NOMO-1 treated with DMSO at 0.1 percent for 48 hours (cell line): ENCODE results near the gene SLC25A51.

Source experiments
- DNase-seq: peaks from one replicate; lab custom pipeline; 2025; ENCODE audit not compliant: unreplicated experiment; lab: John Stamatoyannopoulos, UW

The SLC25A51 gene

GRCh38 chr9:37937366-37937765 is 33.4 kb upstream of the SLC25A51 start:
- DNase-seq: no peak

DNA sequence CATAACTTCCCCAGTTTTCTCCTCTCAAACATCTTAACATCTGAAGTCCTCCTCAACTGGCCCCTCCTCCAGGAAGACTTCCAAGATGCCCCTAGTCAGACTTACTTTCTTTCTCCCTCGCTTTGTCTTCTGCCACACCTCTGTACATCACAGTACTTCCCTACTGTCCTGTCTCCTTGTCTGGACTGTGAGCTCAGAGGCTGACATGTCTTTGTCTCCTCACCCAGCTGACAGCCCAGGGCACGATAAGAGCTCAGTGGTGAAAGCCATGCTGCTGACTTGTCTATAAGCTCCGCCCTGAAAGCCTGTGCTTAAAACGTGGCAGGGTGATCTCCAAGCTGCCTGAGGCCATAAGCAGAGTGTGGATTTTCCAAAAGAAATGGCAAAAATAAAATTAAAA is 33.0 kb upstream of the SLC25A51 start:
- DNase-seq: no peak

DNA sequence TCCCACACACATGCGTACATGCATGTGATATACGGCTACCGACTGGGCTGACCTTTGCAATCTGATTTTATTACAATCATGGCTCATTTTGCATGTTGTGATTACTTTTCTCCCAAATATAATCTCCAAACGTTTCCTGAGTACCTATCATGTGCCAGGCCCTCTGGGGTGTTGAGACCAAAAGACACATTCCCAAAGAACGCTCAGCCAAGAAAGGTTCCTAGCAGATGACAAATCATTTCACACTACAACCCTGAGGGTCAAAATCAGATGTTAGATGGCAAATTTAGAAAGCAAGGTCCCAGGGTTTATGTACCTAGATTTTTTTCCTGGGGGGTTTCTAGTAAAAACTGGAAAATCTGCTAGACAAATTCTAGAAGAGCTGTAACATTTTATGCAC is 32.4 kb upstream of the SLC25A51 start:
- DNase-seq: no peak

GRCh38 chr9:37935096-37935495 is 31.2 kb upstream of the SLC25A51 start:
- no peak for DNase-seq

- DNase-seq: no peak
Observed at GRCh38 chr9:37931592-37931991, 27.7 kb upstream of the SLC25A51 start.

- no peak for DNase-seq
Observed at GRCh38 chr9:37929441-37929895, 25.5 kb upstream of the SLC25A51 start.

- DNase-seq: no peak
Observed at GRCh38 chr9:37928552-37929430, 24.9 kb upstream of the SLC25A51 start.

DNA sequence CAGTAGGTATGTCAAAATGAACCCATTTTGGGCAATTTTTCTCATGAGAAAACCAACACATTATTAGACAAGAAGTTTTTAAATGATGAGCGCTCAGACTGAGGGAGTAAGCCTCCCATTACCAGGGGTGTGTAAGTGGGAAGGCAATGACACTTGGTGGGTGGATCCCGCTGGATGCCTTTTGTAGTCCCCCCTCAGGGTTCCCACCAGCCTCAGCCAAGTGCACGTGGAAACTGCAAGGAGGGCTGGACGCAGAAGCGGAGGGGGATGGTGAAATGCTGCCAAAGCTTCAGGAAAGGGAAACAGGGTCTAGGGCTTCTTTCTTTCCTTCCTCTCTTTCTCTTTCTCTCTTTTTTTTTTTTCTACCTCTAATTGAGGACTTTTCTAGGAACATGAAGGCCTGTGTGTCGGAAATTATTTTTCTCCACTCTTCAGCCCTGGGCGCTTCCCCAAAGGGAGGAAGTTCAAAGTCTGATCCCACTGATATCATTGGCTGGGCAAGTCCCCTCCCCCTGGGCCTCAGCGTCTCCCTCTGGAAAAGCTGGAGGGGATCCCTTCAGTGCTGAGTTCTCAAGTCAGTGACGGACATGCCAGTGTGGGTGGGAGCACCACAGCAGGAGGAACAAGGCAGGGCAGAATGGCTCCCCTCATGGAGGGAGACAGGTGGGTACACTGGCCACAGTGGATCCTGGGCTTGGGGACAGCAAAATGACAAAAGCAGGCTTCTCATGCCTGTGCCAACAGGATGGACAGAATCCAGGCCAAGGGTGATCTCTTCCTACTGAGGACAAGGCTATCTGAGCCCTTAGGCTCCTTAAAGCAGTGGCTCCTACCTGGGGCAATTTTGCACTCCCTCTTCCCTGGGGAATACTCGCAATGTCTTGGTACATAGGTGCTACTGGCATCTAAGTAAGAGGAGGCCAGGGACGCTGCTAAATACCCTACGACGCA is 23.9 kb upstream of the SLC25A51 start:
- no peak for DNase-seq

- no peak for DNase-seq
Observed at GRCh38 chr9:37927132-37927531, 23.2 kb upstream of the SLC25A51 start.

GRCh38 chr9:37926737-37927118 is 22.8 kb upstream of the SLC25A51 start:
- DNase-seq: no peak

DNA sequence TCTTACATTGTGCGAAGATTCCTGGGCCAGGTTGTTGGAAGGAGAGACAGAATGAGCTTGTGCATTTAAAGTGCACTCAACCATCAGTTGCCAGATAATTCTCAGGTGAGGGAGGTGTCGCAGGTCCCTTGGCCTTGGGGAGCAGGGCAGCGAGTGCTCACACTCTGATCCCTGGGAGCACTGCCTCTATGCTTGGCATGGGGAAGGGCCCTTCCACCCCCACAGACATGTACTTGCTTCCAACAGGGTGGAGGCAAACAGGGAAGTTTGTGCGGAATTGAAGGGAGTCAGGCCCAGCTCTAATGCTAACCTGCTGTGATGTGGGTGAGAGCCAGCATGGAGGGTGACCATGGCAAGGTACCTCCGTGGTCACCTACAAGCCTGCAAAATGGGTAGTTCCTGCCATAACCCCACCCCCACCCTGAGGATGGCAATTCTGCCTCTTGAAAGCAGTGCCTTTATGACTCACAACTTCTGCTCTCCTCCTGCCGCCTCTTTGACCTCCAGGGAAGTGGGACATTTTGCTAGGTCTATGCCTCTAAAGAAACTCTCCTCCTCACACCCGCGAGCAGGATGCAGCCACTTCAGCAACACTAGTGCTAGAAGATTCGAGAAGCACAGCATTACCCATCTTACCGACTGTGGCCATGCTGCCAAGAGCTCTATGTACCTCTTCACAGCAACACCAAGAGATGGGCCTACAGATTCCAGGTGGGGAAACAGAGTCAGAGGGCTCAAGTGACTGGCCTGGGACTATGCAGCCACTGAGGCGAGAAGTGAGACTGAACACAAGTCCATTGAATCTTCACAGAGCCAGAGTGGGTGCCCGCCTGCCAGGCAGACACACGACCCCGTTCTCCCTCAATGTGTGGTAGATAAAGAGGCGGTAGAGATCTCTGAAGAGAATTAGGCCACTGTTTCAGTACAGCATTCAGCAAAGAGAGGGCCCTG is 22.1 kb upstream of the SLC25A51 start:
- peak; percentile 33 for DNase-seq

DNA sequence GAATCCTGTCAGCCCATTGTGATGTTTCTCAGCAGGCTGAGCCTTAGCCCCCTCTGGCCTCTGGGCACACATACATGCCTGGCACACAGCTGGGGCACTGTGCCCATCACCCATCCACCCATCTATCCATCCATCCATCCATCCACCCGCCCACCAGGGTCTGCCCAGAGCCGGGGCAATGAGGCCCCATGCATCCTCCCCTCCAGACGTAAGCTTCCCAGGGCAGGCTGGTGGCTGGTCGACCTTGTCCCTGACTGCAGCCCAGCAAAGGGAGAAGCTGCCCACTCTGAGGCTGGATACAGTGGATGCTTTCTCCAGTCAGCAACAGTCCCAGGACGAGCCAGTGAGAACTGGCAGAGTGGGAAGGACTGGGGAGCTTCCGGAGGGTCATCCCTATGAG is 21.1 kb upstream of the SLC25A51 start:
- DNase-seq: no peak

- no peak for DNase-seq
Observed at GRCh38 chr9:37924538-37924937, 20.6 kb upstream of the SLC25A51 start.

DNA sequence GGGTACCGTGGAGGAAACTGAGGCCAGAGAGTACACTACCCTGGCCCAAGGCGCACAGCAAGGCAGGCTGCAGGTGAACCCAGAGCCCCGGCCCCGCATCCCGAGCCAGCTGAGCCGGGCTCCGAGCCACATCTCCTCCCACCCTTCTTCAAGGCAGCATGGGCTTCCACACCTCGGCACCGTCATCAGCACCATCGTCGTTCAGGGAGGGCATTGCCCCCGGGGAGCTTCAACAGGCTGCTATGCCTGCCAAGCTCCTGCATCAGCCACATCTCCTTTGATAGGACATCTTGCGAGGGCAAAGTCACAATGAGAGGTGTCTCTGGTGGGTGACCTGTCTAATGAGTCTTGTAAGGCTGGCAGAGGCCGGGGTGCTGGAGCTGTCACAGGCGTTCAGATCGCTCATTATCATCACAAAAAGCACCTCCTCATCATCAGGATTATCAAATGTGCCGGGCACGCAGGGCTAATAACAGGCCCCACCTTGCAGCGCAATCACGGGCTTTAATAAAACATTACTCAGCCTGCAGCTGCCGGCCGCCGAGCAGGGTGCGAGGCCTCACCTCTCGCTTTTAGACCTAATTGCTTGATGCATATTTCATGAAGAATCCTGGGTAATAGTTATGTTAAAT is 20.0 kb upstream of the SLC25A51 start:
- DNase-seq: no peak

- DNase-seq: no peak
Observed at GRCh38 chr9:37923118-37923795, 19.3 kb upstream of the SLC25A51 start.

- no peak for DNase-seq
Observed at GRCh38 chr9:37922363-37923117, 18.6 kb upstream of the SLC25A51 start.

DNA sequence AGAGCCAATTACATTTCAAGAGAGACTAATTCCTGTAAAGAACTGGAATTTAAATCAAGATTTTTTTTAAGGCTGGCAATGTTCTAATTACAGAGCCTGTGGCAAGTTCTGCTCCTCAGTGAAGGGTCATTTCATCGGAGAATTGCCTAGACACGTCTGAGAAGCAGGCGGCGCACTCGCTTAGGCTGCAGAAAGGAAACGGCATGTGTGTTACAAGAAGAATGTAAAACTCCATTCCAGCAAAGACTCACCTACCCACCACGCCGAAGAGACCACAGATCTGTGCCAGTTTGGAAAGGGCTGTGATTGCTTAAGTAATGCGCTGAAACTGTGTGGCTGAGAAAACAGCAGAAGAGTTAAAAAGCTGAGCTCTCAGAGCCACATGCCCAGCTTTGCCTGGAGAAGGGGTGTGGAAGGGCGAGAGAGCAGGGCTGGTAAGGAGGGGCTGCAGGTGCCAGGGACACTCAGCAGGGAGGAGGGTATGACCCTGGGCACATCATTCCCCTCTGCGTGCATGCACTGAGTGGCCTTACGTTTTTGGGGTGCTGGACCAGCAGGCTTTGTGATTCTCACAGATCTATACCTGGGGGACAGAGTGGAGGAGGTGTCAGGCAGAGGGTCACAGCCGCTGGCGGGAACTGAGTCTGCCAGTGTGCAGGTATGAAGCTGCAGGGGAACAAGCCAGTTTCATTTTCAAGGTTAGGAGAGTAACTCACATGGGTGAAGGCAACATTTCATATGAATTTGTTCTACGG is 17.8 kb upstream of the SLC25A51 start:
- no peak for DNase-seq

DNA sequence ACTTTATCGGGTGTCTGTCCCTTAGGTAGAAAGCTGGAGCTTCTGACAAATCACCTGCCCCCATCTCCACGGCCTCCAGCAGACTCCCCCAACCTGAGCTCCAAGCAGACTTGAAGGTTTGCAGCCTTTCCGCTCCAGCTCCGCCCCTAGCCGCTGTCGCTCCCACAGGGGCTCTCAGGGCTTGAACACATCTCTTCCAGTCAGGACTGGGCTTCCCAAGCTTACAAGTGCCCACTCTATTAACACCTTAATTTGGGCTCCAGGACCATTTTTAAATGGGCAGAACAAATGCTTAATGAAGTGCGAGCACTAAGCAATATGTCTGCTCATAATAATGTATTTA is 17.2 kb upstream of the SLC25A51 start:
- no peak for DNase-seq
